ENCODE results near the gene PREX1.

Gene PREX1

GRCh38 chr20:48722737-48723191 is 105.0 kb downstream of the PREX1 start:
- in situ Hi-C loops (cut with MboI; ENCODE audit: low sequenced_read_pairs) = no loop called here

GRCh38 chr20:48722002-48722731 is 105.6 kb downstream of the PREX1 start:
- in situ Hi-C loops (cut with MboI; ENCODE audit: low sequenced_read_pairs) = no loop called here

- in situ Hi-C loops (cut with MboI; ENCODE audit: low sequenced_read_pairs) = no loop called here
Measured at GRCh38 chr20:48721324-48722001, 106.3 kb downstream of the PREX1 start.

- in situ Hi-C loops (cut with MboI; ENCODE audit: low sequenced_read_pairs) = no loop called here
Measured at GRCh38 chr20:48720256-48720985, 107.4 kb downstream of the PREX1 start.

GRCh38 chr20:48719598-48720255 is 108.1 kb downstream of the PREX1 start:
- in situ Hi-C loops (cut with MboI; ENCODE audit: low sequenced_read_pairs) = no loop called here

GRCh38 chr20:48718786-48719578 is 108.8 kb downstream of the PREX1 start:
- in situ Hi-C loops (cut with MboI; ENCODE audit: low sequenced_read_pairs) = no loop called here

GRCh38 chr20:48717680-48718223 is 110.0 kb downstream of the PREX1 start:
- in situ Hi-C loops (cut with MboI; ENCODE audit: low sequenced_read_pairs) = no loop called here

- in situ Hi-C loops (cut with MboI; ENCODE audit: low sequenced_read_pairs) = no loop called here
Measured at GRCh38 chr20:48717095-48717672, 110.6 kb downstream of the PREX1 start.

- in situ Hi-C loops (cut with MboI; ENCODE audit: low sequenced_read_pairs) = no loop called here
Measured at GRCh38 chr20:48716541-48716940, 111.3 kb downstream of the PREX1 start.

- in situ Hi-C loops (cut with MboI; ENCODE audit: low sequenced_read_pairs) = no loop called here
Measured at GRCh38 chr20:48716086-48716485, 111.7 kb downstream of the PREX1 start.

- in situ Hi-C loops (cut with MboI; ENCODE audit: low sequenced_read_pairs) = no loop called here
Measured at GRCh38 chr20:48714764-48715163, 113.0 kb downstream of the PREX1 start.

- in situ Hi-C loops (cut with MboI; ENCODE audit: low sequenced_read_pairs) = no loop called here
Measured at GRCh38 chr20:48711696-48712464, 115.9 kb downstream of the PREX1 start.

- in situ Hi-C loops (cut with MboI; ENCODE audit: low sequenced_read_pairs) = no loop called here
Measured at GRCh38 chr20:48711044-48711428, 116.8 kb downstream of the PREX1 start.

- in situ Hi-C loops (cut with MboI; ENCODE audit: low sequenced_read_pairs) = no loop called here
Measured at GRCh38 chr20:48710341-48711043, 117.3 kb downstream of the PREX1 start.

GRCh38 chr20:48709744-48710143 is 118.1 kb downstream of the PREX1 start:
- in situ Hi-C loops (cut with MboI; ENCODE audit: low sequenced_read_pairs) = no loop called here

- in situ Hi-C loops (cut with MboI; ENCODE audit: low sequenced_read_pairs) = no loop called here
Measured at GRCh38 chr20:48709058-48709691, 118.6 kb downstream of the PREX1 start.

- in situ Hi-C loops (cut with MboI; ENCODE audit: low sequenced_read_pairs) = no loop called here
Measured at GRCh38 chr20:48708630-48709029, 119.2 kb downstream of the PREX1 start.

- in situ Hi-C loops (cut with MboI; ENCODE audit: low sequenced_read_pairs) = no loop called here
Measured at GRCh38 chr20:48708116-48708515, 119.7 kb downstream of the PREX1 start.
